ENCODE data around the gene MACROD1.

- no peak for TF ChIP-seq CTCF (IDR thresholded peaks at IDR 0.05)
- TF ChIP-seq POLR2A (IDR thresholded peaks at IDR 0.05; ENCODE audit: low read depth): no peak
These were observed 69.1 kb downstream of the MACROD1 start for GRCh38 chr11:64096835-64097234.

Measured in esophagus muscularis mucosa (tissue), 3 donors.